Gastrocnemius medialis (tissue), 4 donors: ENCODE data around the gene UCHL3.

Experiments used
- POLR2A ChIP-seq, 2 donors: fragments of 450-650 bp; IDR thresholded peaks; one replicate each; pipeline ENCODE4 v1.6.1; 2017; ENCODE audit warnings: antibody characterized with exemption in 2 of 2, mild to moderate bottlenecking in 2 of 2, moderate library complexity in 2 of 2
- TF ChIP-seq, protein P1 (sequence below), 5 experiments: fragments of 450-650 bp in 3 of 5; fragments of 200-600 bp in 2 of 5; sonication (generic) in 2 of 5; IDR thresholded peaks in 4 of 5; conservative IDR thresholded peaks in 1 of 5; 1 replicate in 4 of 5; 2 replicates in 1 of 5; pipeline ENCODE4 v1.5.1; 2016 to 2019; ENCODE audit warnings: antibody characterized with exemption in 5 of 5, mild to moderate bottlenecking in 3 of 5, moderate library complexity in 3 of 5

- TF ChIP-seq, protein P1, sequence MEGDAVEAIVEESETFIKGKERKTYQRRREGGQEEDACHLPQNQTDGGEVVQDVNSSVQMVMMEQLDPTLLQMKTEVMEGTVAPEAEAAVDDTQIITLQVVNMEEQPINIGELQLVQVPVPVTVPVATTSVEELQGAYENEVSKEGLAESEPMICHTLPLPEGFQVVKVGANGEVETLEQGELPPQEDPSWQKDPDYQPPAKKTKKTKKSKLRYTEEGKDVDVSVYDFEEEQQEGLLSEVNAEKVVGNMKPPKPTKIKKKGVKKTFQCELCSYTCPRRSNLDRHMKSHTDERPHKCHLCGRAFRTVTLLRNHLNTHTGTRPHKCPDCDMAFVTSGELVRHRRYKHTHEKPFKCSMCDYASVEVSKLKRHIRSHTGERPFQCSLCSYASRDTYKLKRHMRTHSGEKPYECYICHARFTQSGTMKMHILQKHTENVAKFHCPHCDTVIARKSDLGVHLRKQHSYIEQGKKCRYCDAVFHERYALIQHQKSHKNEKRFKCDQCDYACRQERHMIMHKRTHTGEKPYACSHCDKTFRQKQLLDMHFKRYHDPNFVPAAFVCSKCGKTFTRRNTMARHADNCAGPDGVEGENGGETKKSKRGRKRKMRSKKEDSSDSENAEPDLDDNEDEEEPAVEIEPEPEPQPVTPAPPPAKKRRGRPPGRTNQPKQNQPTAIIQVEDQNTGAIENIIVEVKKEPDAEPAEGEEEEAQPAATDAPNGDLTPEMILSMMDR (IDR thresholded peaks at IDR 0.05 in 4 of 5, conservative IDR thresholded peaks at IDR 0.05 in 1 of 5): no peak
- TF ChIP-seq POLR2A (IDR thresholded peaks at IDR 0.05): no peak
Observed at GRCh38 chr13:75521956-75522355, 27.6 kb upstream of the UCHL3 start.
